Skin epidermis (tissue), 12 donors: ENCODE measurements around the gene CLIC5.

Experiments
- H3K27ac ChIP-seq, 21 experiments: fragments of 200-600 bp; sonication (generic) in 11 of 21; one replicate each; pipeline ENCODE4 v1.5.0; 2020; ENCODE audit warnings: mild to moderate bottlenecking in 3 of 21, inconsistent platforms in 2 of 21, moderate library complexity in 2 of 21
- H3K4me3 ChIP-seq, 7 experiments: fragments of 200-600 bp; sonication (generic) in 2 of 7; one replicate each; pipeline ENCODE4 v1.5.0; 2020; ENCODE audit warnings: inconsistent platforms in 2 of 7, mild to moderate bottlenecking in 2 of 7, moderate library complexity in 1 of 7

Gene CLIC5

DNA sequence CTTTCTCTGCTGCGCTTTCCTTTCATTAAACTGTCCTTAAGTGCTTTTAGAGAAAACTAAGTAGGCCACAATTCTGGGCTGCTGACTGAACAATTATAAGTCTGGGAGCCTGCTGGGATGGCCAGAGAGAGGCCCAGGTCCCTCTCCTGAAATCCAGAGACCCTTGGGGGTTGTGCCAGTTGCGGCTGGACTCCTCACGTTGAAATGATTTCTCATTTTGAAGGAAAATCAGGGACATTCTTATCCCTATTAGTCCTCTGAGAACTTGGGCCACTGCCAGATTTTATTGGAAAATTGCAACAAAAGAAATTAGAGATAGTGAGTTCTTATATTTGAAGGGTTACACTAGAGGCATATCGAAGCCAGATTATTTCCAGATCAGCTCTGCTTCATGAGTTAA, 145.1 kb downstream of the CLIC5 start:
- no peak overlapping the region for H3K4me3 ChIP-seq
- no peak overlapping the region for H3K27ac ChIP-seq

DNA sequence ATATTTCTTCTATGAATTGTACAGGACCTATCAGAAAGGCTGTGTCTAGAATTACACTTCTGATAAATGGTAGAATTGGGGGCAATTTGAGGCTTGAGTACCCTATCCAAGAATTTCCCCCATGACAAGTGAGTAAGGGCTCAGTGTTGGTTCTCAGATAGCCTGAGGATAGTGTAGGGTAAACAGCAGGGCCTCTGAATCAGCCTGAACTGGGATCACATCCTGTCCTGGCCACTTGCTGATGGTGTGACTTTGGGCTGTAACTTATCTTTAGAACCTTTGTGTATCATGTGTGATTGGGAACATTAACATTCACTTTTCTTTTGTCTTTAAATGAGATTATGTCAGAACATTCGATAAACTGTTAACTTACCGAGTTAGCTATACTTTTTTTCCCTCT, 151.0 kb downstream of the CLIC5 start:
- no peak overlapping the region for H3K27ac ChIP-seq

DNA sequence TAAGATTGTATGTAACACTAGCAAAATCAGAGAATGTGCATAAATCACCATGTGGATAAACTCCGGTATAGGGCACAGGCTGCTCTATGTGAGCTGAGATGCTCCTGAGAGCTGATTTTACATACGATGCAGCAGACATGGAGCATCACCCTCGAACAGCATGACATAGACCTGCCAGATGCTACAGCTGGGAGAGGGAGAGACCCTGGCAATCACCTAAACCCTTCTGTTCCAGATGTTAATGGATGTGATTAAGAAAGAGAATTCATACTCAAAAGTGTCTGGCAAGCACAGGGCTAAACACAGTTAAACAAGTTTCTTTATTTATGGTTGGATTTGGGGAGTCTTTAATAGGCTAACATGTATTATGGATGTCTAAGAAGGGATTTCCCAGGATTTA, 157.0 kb downstream of the CLIC5 start:
- Histone ChIP-seq H3K4me3 (no peak overlapping the region), H3K27ac (no peak overlapping the region)

More for the DNA sequence above, 151.0 kb downstream of the CLIC5 start:
- H3K4me3 ChIP-seq, result no peak overlapping the region

DNA sequence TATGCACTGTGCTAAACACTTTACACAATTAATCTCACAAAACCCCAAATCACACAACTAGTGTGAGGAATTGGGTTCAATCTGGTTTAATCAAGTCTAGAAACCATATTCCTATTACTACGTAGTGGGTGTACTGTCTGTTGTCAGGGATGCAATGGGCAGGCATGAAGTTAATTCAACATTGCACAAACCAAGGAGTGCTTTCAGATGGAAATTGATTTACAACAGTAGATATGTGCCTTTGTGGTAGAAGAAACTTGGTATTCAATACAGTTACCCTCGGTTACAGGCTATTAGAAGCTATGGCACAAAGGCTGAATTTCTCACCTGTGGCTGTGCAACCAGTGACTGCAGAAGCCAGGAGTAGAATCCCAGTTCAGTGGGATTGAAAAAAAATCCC, 157.8 kb downstream of the CLIC5 start:
- no peak overlapping the region for H3K4me3 ChIP-seq
- H3K27ac ChIP-seq, result no peak overlapping the region

DNA sequence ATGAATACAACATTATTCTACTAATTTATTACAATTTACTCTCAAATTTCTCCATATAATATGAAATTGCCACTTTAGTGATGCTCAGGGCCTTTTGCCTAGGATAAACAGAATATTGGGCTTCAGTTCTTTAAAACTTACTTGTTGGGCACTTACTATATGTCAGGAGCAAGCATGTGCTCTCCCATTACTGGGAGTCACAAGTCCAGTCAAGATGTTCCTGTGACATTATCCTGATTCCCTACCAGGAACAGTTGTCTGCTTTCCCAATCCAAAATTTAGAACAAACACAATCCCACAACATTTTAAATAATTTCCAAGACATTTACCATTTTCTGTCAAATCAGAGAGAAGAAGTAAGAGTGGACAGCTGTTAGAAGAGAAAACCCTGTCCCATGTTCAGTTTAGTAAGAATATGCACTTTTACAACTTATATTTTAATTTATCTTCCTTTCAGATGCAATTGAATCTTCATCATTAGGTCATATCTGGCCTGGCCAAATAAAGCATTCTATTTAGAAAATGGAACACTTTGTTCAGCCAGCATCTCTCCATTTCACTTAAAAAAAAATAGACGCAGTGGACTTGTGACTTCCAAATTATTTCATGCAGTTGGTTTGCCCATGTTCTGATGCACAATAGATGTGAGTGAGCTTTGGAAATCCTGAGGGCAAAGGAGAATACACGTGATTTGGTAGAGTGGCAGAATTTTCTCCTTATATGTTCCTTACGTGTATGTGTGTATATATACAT, 159.8 kb downstream of the CLIC5 start:
- Histone ChIP-seq H3K27ac (peak overlapping the region in 1 of 21 experiments; percentile 30), H3K4me3 (no peak overlapping the region)

DNA sequence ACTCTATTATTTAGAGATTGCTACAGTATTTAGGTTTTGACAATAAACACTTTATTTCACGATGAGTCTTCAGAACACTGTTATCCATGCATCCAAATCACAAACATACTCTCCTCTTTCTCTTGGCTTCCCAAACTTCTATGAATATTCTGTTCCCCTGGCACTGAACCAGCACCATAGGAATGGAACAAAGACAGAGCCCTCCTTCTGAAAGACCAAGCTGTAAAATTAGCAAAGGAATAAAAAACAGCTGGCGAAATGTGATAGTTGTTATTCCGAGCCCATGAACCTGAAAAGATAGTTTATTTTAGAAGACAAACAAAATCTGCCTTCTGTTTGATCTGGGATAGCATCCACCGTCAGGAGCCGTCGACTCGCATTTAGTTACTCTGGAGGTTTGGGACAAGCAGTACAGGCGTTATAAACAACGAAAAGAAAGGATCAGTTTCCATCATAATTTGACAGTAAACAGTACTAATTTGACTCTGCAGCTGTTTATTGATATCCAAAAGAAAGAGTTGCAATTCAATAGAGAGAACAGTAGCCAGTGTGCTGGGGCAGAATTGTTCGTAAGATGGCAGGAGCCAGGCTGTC, 161.4 kb downstream of the CLIC5 start:
- Histone ChIP-seq H3K4me3 (no peak overlapping the region), H3K27ac (no peak overlapping the region)

DNA sequence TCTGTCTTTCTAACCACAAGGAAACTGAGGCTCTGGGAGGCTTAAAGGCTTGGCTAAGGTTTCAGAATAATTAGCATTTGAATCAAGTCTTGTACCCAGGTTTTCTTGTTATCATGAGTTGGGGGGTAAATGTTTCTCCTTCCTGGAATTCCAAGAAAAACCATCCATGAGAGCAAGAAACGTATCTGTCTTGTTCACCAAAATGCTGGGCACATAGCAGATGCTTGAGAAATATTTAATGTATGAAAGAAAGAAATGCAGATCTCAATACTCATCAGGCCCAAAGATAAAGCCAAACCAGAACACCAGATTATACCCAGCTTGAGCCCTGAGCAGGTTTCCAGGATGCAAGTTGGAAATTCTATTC, 164.6 kb downstream of the CLIC5 start:
- Histone ChIP-seq H3K4me3 (no peak overlapping the region), H3K27ac (no peak overlapping the region)

DNA sequence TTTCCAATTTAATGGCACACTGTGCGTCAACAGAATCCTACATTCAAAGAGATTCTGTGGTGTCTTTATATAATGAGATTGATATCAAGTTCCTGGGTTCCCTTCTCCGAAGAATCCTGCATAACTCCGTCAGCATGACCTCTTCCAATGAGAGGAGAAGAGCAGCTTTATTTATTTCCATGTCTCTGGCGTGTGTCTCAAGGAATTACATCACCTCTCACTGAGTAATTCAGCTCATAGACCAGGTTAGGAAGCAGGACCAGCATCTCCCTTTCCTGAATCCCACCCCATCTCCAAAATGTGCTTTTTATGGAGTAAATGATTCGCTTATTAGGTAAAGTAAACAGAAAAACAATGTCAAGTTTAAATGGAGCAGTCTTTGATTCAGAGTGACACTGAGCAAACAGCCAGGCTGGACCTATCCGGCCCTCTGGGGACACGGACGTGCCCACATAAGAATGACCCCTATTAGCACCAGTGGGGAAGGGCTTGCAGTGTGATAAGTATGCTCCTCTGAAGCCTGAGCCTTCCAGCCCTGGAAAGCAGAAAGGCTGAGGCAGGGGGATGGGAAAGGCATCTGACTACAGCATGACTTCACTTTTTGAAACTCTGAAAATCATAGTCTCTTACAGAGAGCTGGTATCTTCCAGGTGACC, 165.2 kb downstream of the CLIC5 start:
- no peak overlapping the region for H3K27ac ChIP-seq
- no peak overlapping the region for H3K4me3 ChIP-seq

DNA sequence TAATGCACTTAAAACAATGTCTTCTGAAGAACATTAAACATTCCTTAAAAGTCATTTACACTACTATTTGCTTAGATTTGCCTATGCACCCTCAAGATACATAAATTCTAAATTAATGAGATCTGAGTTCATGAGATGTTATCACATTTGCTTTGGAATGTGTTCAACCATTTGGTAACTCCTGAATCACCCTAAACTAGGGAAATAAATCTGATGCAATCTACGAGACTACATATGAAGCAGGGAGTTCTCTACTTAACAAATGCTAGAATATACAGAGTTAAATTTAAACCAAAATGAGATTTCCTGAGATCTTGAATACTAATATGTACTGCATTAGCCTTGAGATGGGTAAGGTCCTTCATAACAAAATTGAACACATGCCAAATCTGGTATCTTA, 170.1 kb downstream of the CLIC5 start:
- no peak overlapping the region for H3K27ac ChIP-seq

DNA sequence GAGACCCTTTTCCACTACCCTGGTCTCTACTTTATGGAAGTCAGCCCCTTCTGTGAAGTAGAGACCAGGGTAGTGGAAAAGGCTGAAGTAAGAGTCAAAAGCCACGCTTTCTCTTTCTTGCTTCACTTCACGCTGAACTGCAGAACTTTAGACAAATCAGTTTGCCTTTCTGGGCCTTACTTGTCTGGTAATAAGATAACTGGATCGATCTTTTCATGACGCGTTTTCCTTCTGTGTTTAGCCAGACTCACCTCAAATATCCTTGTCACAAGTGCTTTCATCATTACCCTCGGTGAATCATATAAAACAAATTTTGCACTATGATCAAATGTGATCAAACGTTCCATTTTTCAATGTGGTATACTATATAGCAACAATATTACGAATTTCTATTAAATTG, 170.7 kb downstream of the CLIC5 start:
- H3K4me3 ChIP-seq, result no peak overlapping the region

More for the DNA sequence above, 170.1 kb downstream of the CLIC5 start:
- H3K4me3 ChIP-seq, result no peak overlapping the region

DNA sequence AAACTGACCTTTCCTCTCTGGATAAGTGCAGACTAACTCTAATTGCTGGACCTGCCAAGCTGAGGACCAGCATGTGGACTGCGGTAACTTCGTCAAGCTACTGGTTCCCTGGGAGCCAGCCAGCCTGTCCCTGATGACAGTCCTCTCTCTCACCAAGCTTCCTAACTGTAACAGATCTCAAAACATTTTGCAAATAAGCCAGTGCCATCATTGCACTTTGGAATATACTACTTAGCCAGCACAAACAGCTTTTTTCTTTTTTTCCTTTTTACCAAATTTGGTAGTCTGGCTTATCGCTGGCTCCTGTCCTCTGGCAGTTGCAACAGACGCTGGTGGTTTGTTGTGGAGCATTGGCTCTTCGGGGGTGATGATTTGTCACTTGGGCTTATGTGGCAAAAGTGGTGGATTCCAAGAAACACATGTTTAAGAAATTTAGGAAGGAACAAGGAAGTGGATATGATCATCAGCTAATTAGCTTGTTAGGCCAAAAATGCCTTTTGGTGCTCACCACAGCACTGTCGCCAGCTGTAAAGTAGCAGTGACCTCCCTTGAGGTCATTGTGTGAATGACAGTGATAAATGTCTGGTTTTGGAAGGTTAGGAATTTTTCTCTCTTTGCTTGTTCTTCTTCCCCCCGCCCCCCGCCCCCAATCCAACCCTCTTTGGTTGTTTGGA, 171.7 kb downstream of the CLIC5 start:
- peak overlapping the region in 1 of 21 experiments; percentile 19 for H3K27ac ChIP-seq
- H3K4me3 ChIP-seq, result no peak overlapping the region

More for the DNA sequence above, 170.7 kb downstream of the CLIC5 start:
- no peak overlapping the region for H3K27ac ChIP-seq

DNA sequence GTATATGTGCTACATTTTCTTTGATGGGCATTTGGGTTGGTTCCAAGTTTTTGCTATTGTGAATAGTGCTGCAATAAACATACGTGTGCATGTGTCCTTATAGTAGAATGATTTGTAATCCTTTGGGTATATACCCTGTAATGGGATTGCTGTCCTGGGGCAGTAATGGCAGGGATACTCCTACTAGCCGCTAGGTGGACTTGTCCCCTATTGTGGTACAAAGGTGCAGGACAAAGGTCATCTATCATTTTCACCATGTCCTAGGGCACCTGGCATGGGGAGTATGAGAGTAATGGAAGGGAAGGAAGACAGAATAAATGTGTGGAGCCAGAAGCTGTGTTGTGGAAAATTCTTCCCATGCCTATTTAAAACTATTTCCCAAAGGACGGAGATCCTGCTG, 174.6 kb downstream of the CLIC5 start:
- H3K4me3 ChIP-seq, result no peak overlapping the region
- H3K27ac ChIP-seq, result no peak overlapping the region

DNA sequence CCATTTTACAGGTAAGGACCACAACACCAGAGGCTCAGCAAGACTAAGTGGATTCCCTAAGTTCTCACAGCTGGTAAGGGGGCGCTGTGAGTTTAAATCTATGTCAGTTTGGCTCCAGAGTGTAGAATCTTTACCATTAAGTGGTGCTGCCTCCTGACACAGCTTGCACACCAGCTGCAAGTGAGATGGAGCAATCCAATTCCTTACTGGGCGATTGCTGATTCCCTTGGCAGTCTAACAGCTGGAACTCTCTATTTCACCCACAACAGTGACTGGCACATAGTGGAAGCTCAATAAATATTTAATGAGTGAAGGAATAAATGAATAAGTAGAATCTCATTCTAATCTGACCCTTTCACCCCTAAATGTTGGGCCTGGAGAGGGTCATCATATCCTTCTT, 176.7 kb downstream of the CLIC5 start:
- Histone ChIP-seq H3K27ac (no peak overlapping the region), H3K4me3 (no peak overlapping the region)

DNA sequence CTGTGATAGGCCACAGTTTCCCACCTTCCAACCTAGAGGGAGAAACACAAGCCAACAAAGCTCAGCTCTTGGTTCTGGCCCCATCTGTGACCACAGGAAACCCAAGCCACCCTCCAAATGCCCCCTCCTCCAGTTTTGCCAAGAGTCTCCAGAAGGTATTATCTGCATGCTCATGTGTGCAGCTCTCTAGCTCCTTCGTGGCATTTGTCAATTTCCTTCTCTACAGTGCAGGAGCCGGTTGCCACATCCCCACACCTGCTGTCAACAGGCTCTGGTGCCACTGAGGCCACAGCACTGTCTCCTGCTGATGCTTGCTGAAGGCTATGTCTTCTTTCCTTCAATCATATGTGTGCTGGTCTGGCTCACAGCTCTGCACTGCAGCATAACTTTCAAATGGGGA, 177.2 kb downstream of the CLIC5 start:
- no peak overlapping the region for H3K27ac ChIP-seq

DNA sequence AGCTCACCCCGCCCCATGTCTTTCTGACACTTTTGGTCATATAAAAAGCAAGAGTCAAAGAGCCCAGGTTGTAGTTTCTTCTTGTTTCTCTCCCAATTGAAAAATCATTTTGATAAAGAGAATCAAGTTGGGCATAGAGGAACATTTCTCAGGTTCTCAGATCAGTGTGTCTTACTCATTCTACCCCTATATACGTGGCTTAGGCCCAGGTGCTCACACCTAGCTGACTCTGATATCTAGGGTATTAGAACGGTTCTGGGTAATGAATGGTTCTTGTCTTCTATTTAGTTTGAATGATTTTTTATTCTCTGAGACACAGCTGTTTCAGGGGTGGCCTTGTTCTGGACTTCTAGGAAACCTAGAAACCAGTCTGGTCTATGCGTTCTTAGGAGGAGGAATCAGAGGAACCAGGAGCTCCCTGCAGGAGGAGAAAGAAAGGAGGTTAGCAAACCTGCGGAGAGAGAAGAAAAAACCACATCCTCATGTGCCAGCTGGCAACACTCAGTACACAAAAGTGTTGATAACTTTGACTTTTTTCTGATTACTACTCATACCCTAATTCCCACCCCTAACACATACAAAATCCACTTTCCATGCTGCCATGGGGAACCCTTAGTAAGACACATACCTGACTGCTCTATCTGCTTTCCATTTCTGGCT, 178.0 kb downstream of the CLIC5 start:
- no peak overlapping the region for H3K4me3 ChIP-seq

More for the DNA sequence above, 177.2 kb downstream of the CLIC5 start:
- H3K4me3 ChIP-seq, result no peak overlapping the region

DNA sequence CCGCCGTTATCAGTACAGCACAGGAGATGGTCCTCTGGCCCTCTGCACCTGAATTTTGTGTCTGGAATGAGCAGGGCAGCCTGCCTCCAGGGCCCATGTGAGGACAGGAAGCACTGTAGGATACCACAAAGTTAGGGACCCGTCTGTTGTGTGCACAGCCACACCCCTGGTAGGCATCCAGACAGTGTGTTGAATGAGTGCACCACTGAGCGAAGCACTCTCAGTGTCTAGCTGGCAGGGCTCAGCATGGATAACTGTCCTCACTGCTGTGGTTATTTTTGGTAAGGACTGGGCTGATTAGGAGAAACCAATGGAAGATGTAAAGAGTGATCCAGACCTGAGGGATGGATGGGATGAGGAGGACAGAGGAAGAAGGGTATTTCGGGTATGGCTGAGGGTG, 178.7 kb downstream of the CLIC5 start:
- H3K4me3 ChIP-seq, result no peak overlapping the region
- H3K27ac ChIP-seq, result no peak overlapping the region

More for the DNA sequence above, 178.0 kb downstream of the CLIC5 start:
- H3K27ac ChIP-seq, result no peak overlapping the region

DNA sequence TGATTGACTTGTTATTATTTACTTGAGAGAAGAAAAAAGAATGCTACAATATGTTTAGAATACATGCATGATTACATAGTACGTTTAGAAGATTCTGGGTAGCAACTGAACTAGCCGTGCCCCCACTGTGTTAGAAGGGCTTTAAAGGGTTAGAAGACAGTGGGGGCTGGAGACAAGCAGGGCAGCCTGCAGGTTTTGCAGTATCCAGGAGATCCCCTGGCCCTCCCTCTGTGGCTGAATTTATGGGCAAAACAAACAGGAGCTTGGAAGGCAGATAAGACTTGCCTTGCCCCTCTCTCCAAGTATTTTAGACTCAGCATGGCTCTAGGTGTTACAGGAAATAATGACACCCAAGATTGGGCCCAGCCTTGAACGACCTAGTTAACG, 179.2 kb downstream of the CLIC5 start:
- Histone ChIP-seq H3K4me3 (no peak overlapping the region), H3K27ac (no peak overlapping the region)

DNA sequence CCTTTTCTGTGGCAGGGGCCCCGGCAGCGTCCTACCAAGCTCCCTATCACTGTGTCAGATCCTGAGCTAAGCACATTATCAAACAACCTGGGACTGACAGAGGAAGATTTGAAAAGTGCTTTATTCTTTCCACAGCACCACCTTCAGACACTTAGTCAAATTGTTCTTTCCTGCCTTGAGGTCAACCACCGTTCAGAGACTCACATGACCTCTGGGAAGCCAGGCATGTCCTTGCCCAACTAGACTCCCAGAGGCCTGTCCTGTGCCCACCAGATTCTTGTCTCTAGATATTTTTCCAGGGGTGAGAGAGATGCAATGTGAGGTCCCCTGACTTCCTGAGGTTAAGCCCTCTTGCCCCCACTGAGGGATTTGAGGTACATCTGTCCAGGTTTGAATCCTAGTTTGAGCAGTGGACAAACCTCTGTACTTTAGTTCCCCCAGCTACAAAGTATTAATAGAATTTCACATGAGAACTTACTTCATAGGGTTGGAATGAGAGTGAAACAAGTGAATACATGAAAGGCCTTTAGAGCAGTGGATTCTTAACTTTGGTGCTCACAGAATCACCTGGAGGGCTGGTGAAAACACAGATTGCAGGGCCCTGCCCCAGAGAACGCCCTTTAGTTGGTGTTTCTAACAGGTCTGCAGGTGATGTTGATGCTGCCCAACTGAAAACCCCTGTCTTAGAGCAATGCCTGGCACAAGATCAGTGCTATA, 179.8 kb downstream of the CLIC5 start:
- no peak overlapping the region for H3K27ac ChIP-seq
- no peak overlapping the region for H3K4me3 ChIP-seq

DNA sequence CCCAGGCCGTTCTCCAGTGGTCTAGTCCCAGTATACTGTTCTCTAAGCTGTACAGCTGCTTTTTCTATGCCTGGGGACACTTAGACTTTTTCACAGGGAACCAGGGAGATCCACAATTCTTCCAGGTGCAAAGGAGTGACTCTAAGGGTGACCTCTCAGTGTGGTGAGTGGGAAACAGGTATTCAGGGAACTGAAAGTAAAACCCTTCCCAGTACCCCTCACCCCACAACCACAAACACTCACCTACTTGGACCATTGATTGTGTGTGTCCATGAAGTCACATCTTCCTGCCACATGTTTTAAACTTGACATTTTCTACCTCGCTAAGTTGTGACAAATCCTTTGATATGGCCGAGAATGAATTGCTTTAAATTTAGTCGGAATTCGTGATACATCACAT, 183.6 kb downstream of the CLIC5 start:
- Histone ChIP-seq H3K4me3 (no peak overlapping the region), H3K27ac (no peak overlapping the region)
